ENCODE measurements around the gene HCN2. TPM values are rescaled to one million over a fixed set of nuclear protein-coding genes. Genes with fewer than 3 reads are reported as not detected.

Gene HCN2
- total and polyA plus RNA-seq, 2 of the 13 experiments (the other 11 are each of a cell fraction or from before 2014, with no cell fraction given) = 0.01 TPM; not detected in 1

- TF ChIP-seq ZBTB4 (CRISPR knock-in tag; IDR thresholded peaks at IDR 0.05; ENCODE audit: borderline replicate concordance) (no peak), KLF15 (CRISPR knock-in tag; IDR thresholded peaks at IDR 0.05; ENCODE audit: borderline replicate concordance) (peak; percentile 90; the same call in 1 of the 2 replicates), IKZF4 (CRISPR knock-in tag; IDR thresholded peaks at IDR 0.05; ENCODE audit: borderline replicate concordance, low read depth, not compliant biosample characterization) (peak; percentile 76), ZNF674 (CRISPR knock-in tag; IDR thresholded peaks at IDR 0.05; ENCODE audit: low read depth) (0 out of 2 replicates have a peak, but pooled peaks have one; percentile 40), ZFAT (CRISPR knock-in tag; conservative IDR thresholded peaks at IDR 0.05) (no peak), KLF11 (CRISPR knock-in tag; IDR thresholded peaks at IDR 0.05) (0 out of 2 replicates have a peak, but pooled peaks have one; percentile 74), ZNF580 (CRISPR knock-in tag; IDR thresholded peaks at IDR 0.05; ENCODE audit: borderline replicate concordance, low read depth) (peak; percentile 85), MXI1 (IDR thresholded peaks at IDR 0.05; ENCODE audit: borderline replicate concordance, low read depth, low read length) (peak; percentile 34; the same call in 1 of the 3 replicates), GATAD1 (CRISPR knock-in tag; IDR thresholded peaks at IDR 0.05) (no peak), SPEN (CRISPR knock-in tag; IDR thresholded peaks at IDR 0.05; ENCODE audit: low read depth) (peak; percentile 37; the same call in 1 of the 2 replicates), TEF (CRISPR knock-in tag; IDR thresholded peaks at IDR 0.05) (peak; percentile 79; the same call in 1 of the 2 replicates), ZNF652 (CRISPR knock-in tag; IDR thresholded peaks at IDR 0.05; ENCODE audit: borderline replicate concordance, low read depth) (0 out of 2 replicates have a peak, but pooled peaks have one; percentile 14), KMT2B (CRISPR knock-in tag; IDR thresholded peaks at IDR 0.05) (0 out of 2 replicates have a peak, but pooled peaks have one; percentile 60), ZNF780A (CRISPR knock-in tag; IDR thresholded peaks at IDR 0.05) (no peak), ATF5 (CRISPR knock-in tag; IDR thresholded peaks at IDR 0.05; ENCODE audit: low read depth) (no peak), DDIT3 (CRISPR knock-in tag; IDR thresholded peaks at IDR 0.05) (no peak), CBFB (CRISPR knock-in tag; IDR thresholded peaks at IDR 0.05) (0 out of 2 replicates have a peak, but pooled peaks have one; percentile 25)
Measured at GRCh38 chr19:591099-591958, 1.6 kb downstream of the HCN2 start (continued).

Measured in HepG2 (cell line).